Measurements from ENCODE around the gene ZNF723. TPM values are rescaled to one million over a fixed set of nuclear protein-coding genes. Genes with fewer than 3 reads are reported as not detected.

ZNF723 gene
- total RNA-seq, 1 donor from 2014 or later: not detected

- H3K79me2 ChIP-seq (ENCODE audit: low read depth): no peaks in the 10 kb centered on the region
- H3K36me3 ChIP-seq: no peaks in the 10 kb centered on the region
- TF ChIP-seq CTCF (IDR thresholded peaks at IDR 0.05): no peak
- TF ChIP-seq EZH2 (IDR thresholded peaks at IDR 0.05): no peak
- TF ChIP-seq EZH2phosphoT487 (IDR thresholded peaks at IDR 0.05): no peak
- no peak overlapping the region for H3K27ac ChIP-seq
- no peak overlapping the region for H3K4me3 ChIP-seq
- H3F3A ChIP-seq (ENCODE audit: low read depth): no peaks in the 10 kb centered on the region
- Mint-ChIP-seq H3K4me1 (no peaks in the 10 kb centered on the region), H3K36me3 (peaks cover 2% of the 10 kb centered on the region), H3K27me3 (ENCODE audit: insufficient read depth, low read depth) (peaks cover 4% of the 10 kb centered on the region), H3K27ac (no peak overlapping the region), H3K4me3 (no peak overlapping the region), H3K9me3 (peaks cover 61% of the 10 kb centered on the region)
- no peak overlapping the region for H3K4me2 ChIP-seq
- DNase-seq (ENCODE audit: low spot score): no peak
- no peaks in the 10 kb centered on the region for H3K27me3 ChIP-seq
- no peaks in the 10 kb centered on the region for H4K20me1 ChIP-seq (ENCODE audit: low read depth)
- peaks cover 30% of the 10 kb centered on the region for H3K9me3 ChIP-seq (ENCODE audit: low read depth)
- no peaks in the 10 kb centered on the region for H3K4me1 ChIP-seq
- H2AFZ ChIP-seq (replicated peaks): no peak overlapping the region
- no peak overlapping the region for H3K9ac ChIP-seq
Observed at GRCh38 chr19:22901431-22902130, 69.5 kb downstream of the ZNF723 start.

Small RNAs within 50 kb of the gene (small RNA-seq; reads per million reads assigned to genes)
- not detected for gene VN1R88P

Other genes starting within 250 kb of the ZNF723 start
- not detected in 2 replicates for gene ZNF492, start 198.0 kb upstream of the ZNF723 start, total RNA-seq (ENCODE audit: low replicate concordance)
- not detected in 2 replicates for gene ZNF99, start 48.1 kb upstream of the ZNF723 start, total RNA-seq (ENCODE audit: low replicate concordance)
- not detected in 2 replicates for gene ZNF728, start 170.9 kb downstream of the ZNF723 start, total RNA-seq (ENCODE audit: low replicate concordance)